Neural cell (in vitro differentiated cells): ENCODE measurements around the gene PRDM8. TPM values are rescaled to one million over a fixed set of nuclear protein-coding genes. Genes with fewer than 3 reads are reported as not detected.

ENCODE experiments used
- H2AFZ ChIP-seq: fragments of 200-600, 300-800 bp; sonication (generic), shearing (Covaris generic); 2 replicates; pipeline ENCODE4 v1.6.0; 2014; ENCODE audit warnings: low read depth, mild to moderate bottlenecking, antibody characterized with exemption, low read length, moderate library complexity
- H3F3A ChIP-seq: fragments of 200-600 bp; shearing (Covaris generic); 2 replicates; pipeline ENCODE4 v1.6.1; 2016; ENCODE audit warnings: mild to moderate bottlenecking, moderate library complexity, mixed read lengths, antibody characterized with exemption, low read length; ENCODE audit not compliant: insufficient read depth, poor library complexity, severe bottlenecking
- H3K27ac ChIP-seq: fragments of 200-600, 300-800 bp; sonication (generic), shearing (Covaris generic); 2 replicates; pipeline ENCODE4 v1.5.1; 2014; ENCODE audit warnings: mild to moderate bottlenecking, low read length, moderate library complexity
- H3K27me3 ChIP-seq: fragments of 300-800, 200-600 bp; sonication (generic), shearing (Covaris generic); 2 replicates; pipeline ENCODE4 v1.6.0; 2014; ENCODE audit warnings: mild to moderate bottlenecking, low read depth, low read length, moderate library complexity; ENCODE audit not compliant: insufficient read depth
- H3K36me3 ChIP-seq: fragments of 300-800, 200-600 bp; sonication (generic), shearing (Covaris generic); 2 replicates; pipeline ENCODE4 v1.5.1; 2014; ENCODE audit warnings: mild to moderate bottlenecking, antibody characterized with exemption, low read length, moderate library complexity; ENCODE audit not compliant: insufficient read depth
- H3K4me2 ChIP-seq: fragments of 300-800, 200-600 bp; sonication (generic), shearing (Covaris generic); 2 replicates; pipeline ENCODE4 v1.6.0; 2014; ENCODE audit warnings: mild to moderate bottlenecking, low read length
- H3K4me3 ChIP-seq: fragments of 300-800, 200-600 bp; sonication (generic), shearing (Covaris generic); 2 replicates; pipeline ENCODE4 v1.5.1; 2014; ENCODE audit warnings: mild to moderate bottlenecking, low read length, moderate library complexity
- H3K79me2 ChIP-seq: fragments of 200-600 bp; shearing (Covaris generic); replicated peaks from 2 replicates; pipeline ENCODE4 v1.6.0; 2014; ENCODE audit warnings: mild to moderate bottlenecking, low read length, moderate library complexity; ENCODE audit not compliant: insufficient read depth
- H3K9ac ChIP-seq: fragments of 300-800, 200-600 bp; sonication (generic), shearing (Covaris generic); 2 replicates; pipeline ENCODE4 v1.6.1; 2016; ENCODE audit warnings: mild to moderate bottlenecking, low read length, mixed read lengths
- H3K9me2 ChIP-seq: fragments of 200-600 bp; shearing (Covaris generic); 2 replicates; pipeline ENCODE4 v1.6.1; 2016; ENCODE audit warnings: mild to moderate bottlenecking, low read length, mixed read lengths; ENCODE audit not compliant: insufficient read depth
- H3K9me3 ChIP-seq: fragments of 200-600, 300-800 bp; sonication (generic), shearing (Covaris generic); 2 replicates; pipeline ENCODE4 v1.6.1; 2016; ENCODE audit warnings: mild to moderate bottlenecking, mixed run types, low read length, moderate library complexity, mixed read lengths
- H4K20me1 ChIP-seq: fragments of 200-600 bp; shearing (Covaris generic); 2 replicates; pipeline ENCODE4 v1.6.1; 2016; ENCODE audit warnings: mild to moderate bottlenecking, mixed run types; ENCODE audit not compliant: insufficient read depth
- CTCF ChIP-seq: fragments of 450-650 bp; IDR thresholded peaks from 2 replicates; pipeline ENCODE4 v1.5.1; 2014; ENCODE audit warnings: antibody characterized with exemption, mild to moderate bottlenecking, moderate library complexity; ENCODE audit not compliant: poor library complexity, severe bottlenecking
- EP300 ChIP-seq: fragments of 450-650 bp; conservative IDR thresholded peaks from 2 replicates; pipeline ENCODE4 v1.6.1; 2014; ENCODE audit warnings: antibody characterized with exemption, mild to moderate bottlenecking, moderate library complexity; ENCODE audit not compliant: poor library complexity, severe bottlenecking
- EZH2 ChIP-seq: fragments of 200-600, 300-800 bp; shearing (Covaris generic), sonication (generic); IDR thresholded peaks from 2 replicates; pipeline ENCODE4 v1.6.1; 2014; ENCODE audit warnings: antibody characterized with exemption, low read length, borderline replicate concordance, mild to moderate bottlenecking; ENCODE audit not compliant: insufficient read depth, poor library complexity, severe bottlenecking
- MXI1 ChIP-seq: fragments of 450-650 bp; conservative IDR thresholded peaks from 2 replicates; pipeline ENCODE4 v1.6.1; 2014; ENCODE audit warnings: antibody characterized with exemption, mild to moderate bottlenecking; ENCODE audit not compliant: poor library complexity, severe bottlenecking
- POLR2AphosphoS5 ChIP-seq: IDR thresholded peaks from 2 replicates; pipeline ENCODE4 v1.6.1; 2012
- RAD21 ChIP-seq: fragments of 450-650 bp; conservative IDR thresholded peaks from 2 replicates; pipeline ENCODE4 v1.6.1; 2014; ENCODE audit warnings: antibody characterized with exemption, mild to moderate bottlenecking, moderate library complexity
- SMC3 ChIP-seq: fragments of 450-650 bp; conservative IDR thresholded peaks from 2 replicates; pipeline ENCODE4 v1.6.1; 2014; ENCODE audit warnings: antibody characterized with exemption, mild to moderate bottlenecking, moderate library complexity; ENCODE audit not compliant: poor library complexity
- TAF1 ChIP-seq: IDR thresholded peaks from 2 replicates; pipeline ENCODE4 v1.6.1; 2012; ENCODE audit warnings: low read depth
- polyA plus RNA-seq: library from polyadenylated mRNA; depleted of rRNA; stranded (reverse); fragments of >200 nt; gene quantifications from 2 replicates; pipeline ENCODE4 v1.2.3, GENCODE V29; 2014
- TF ChIP-seq, protein P1 (sequence below): IDR thresholded peaks from 2 replicates; pipeline ENCODE4 v1.6.1; 2012; ENCODE audit warnings: borderline replicate concordance

PRDM8 gene
- polyA plus RNA-seq, 1 donor from 2014 or later: 0.46 TPM

DNA sequence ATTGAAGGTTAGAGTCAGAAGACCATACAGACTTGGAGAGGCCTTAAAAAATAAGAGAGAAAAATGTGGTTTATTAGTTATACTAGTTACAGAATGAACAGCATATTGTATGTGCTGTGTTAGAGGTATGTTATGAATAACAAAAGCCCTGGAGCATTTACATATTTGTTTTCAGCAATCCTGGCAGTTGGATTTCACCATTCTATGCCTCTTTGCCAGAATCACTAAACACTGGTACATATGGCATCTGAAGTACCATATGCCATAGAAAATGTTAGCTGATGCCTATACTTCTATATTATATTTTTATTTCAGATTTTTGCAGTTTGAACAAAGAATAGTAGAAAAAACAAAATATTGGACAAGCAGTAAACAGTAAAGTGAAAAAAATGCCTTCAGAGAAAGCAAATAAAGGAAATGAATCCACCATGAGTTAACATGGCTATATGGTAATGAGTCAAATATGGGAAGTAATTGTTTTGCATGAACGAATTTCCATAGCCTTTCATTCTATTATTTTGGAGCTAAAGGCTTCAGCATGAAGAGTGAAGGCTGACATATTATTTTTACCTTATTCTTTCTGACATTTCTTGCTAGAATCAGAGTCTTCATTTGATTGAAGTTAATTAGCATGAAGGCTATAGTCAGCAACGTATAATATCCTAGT lies 41.9 kb upstream of the PRDM8 start:
- H3K27ac ChIP-seq: peak overlapping the region; percentile 88
- H3K36me3 ChIP-seq: no peaks in the 10 kb centered on the region
- no peaks in the 10 kb centered on the region for H3K79me2 ChIP-seq
- peak overlapping the region; percentile 23 for H3K4me3 ChIP-seq
- peaks cover 15% of the 10 kb centered on the region for H3F3A ChIP-seq
- H3K4me2 ChIP-seq: peak overlapping the region; percentile 32
- H3K9ac ChIP-seq: peak overlapping the region; percentile 42
- no peaks in the 10 kb centered on the region for H3K27me3 ChIP-seq
- no peaks in the 10 kb centered on the region for H4K20me1 ChIP-seq
- H3K9me2 ChIP-seq: no peaks in the 10 kb centered on the region
- H2AFZ ChIP-seq: no peak overlapping the region
- H3K9me3 ChIP-seq: no peaks in the 10 kb centered on the region
- no peak for TF ChIP-seq CTCF
- no peak for TF ChIP-seq EZH2
- peak; percentile 16 for TF ChIP-seq EP300
- TF ChIP-seq, protein P1, sequence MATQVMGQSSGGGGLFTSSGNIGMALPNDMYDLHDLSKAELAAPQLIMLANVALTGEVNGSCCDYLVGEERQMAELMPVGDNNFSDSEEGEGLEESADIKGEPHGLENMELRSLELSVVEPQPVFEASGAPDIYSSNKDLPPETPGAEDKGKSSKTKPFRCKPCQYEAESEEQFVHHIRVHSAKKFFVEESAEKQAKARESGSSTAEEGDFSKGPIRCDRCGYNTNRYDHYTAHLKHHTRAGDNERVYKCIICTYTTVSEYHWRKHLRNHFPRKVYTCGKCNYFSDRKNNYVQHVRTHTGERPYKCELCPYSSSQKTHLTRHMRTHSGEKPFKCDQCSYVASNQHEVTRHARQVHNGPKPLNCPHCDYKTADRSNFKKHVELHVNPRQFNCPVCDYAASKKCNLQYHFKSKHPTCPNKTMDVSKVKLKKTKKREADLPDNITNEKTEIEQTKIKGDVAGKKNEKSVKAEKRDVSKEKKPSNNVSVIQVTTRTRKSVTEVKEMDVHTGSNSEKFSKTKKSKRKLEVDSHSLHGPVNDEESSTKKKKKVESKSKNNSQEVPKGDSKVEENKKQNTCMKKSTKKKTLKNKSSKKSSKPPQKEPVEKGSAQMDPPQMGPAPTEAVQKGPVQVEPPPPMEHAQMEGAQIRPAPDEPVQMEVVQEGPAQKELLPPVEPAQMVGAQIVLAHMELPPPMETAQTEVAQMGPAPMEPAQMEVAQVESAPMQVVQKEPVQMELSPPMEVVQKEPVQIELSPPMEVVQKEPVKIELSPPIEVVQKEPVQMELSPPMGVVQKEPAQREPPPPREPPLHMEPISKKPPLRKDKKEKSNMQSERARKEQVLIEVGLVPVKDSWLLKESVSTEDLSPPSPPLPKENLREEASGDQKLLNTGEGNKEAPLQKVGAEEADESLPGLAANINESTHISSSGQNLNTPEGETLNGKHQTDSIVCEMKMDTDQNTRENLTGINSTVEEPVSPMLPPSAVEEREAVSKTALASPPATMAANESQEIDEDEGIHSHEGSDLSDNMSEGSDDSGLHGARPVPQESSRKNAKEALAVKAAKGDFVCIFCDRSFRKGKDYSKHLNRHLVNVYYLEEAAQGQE: no peak
- no peak for TF ChIP-seq RAD21
- no peak for TF ChIP-seq TAF1
- peak; percentile 8 for TF ChIP-seq POLR2AphosphoS5
- no peak for TF ChIP-seq MXI1
- no peak for TF ChIP-seq SMC3

DNA sequence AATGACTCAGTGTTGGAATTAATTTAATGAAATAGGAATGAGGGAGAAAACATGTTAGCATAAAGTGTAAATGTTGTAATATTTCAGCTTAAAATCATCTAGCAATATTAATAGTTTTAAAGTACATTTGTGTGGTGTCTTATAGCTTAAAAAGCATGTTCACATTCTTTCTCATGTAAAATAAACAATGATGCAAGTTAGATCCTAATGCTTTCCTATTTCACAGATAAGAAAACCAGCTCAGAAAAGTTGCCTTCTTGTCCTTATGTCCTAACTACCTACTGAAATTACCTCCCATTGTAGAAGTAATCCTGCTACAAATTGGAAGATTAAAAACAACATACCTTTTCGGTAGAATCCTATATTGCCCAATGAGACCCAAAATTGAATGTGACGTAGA lies 40.9 kb upstream of the PRDM8 start:
- no peak for TF ChIP-seq TAF1
- TF ChIP-seq SMC3: no peak
- TF ChIP-seq, protein P1: no peak
- Histone ChIP-seq H3K4me3 (no peak overlapping the region), H3K27me3 (no peaks in the 10 kb centered on the region), H3K9ac (no peak overlapping the region), H3K4me2 (no peak overlapping the region), H4K20me1 (no peaks in the 10 kb centered on the region), H3K36me3 (no peaks in the 10 kb centered on the region), H3K9me2 (no peaks in the 10 kb centered on the region), H3K9me3 (no peaks in the 10 kb centered on the region), H2AFZ (no peak overlapping the region), H3K79me2 (no peaks in the 10 kb centered on the region), H3F3A (peaks cover 13% of the 10 kb centered on the region), H3K27ac (peak overlapping the region; percentile 88)
